ENCODE results near the gene PDILT. TPM values are rescaled to one million over a fixed set of nuclear protein-coding genes. Genes with fewer than 3 reads are reported as not detected.
A peak's percentile ranks its signal among the peaks of the same experiment; 100 is the strongest.

The PDILT gene
- total RNA-seq, 1 donor from 2014 or later, result not detected

DNA sequence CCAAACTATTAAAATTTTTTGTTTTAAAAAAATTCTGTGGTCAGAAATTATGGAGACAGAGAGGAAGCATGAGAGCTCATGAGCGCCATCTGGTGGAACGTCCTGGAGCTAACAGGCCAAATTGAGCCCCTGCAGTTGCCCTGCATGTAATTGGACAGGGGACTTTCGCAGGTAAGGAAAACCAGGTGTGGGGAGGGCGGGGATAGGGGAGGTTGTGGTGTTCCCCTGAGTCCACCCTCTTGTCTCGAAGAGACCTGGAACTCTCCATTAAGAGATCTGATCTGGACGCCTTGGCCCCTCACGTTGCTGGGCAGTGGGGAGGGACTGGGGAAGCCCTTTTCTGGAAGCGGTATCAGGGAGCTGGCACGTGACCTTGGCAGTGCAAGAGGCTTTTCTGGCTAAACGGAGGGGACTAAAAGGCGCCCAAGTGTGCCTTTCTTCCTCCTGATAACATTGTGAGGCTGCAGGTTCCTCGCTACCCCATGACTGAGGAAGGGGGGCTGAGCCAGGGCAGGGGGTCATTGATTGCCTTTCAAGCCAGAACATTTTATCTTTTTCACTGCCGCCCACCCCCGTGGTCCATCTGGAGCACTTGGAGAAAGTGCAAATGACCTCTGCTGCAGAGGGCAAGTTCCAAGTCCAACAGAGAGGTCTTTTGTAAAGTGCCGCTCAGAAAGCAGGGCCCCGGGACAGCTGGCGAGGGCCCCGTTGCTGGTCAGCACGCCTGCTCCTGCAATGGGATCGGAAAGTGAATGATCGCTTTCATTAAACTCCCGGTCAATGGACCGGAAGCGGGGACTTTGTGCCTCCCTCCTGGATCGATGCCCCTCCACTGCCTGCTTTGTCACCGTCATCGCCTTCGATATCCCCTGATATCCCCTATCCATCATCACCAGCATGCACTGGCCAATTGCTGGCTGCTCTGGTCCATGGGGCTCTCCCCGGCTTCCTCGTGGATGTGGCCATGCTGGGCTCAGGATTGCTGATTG, 18.4 kb downstream of the PDILT start:
- Mint-ChIP-seq H3K36me3 (no peaks in the 10 kb centered on the region), H3K27ac (no peak overlapping the region), H3K9me3 (no peaks in the 10 kb centered on the region), H3K4me1 (no peaks in the 10 kb centered on the region), H3K27me3 (ENCODE audit: low read depth) (peaks cover 24% of the 10 kb centered on the region), H3K4me3 (no peak overlapping the region)
- DNase-seq (ENCODE audit: low spot score in 2 of 2, unreplicated experiment in 2 of 2), result peak; percentile 54 to 77
- TF ChIP-seq, protein P1, sequence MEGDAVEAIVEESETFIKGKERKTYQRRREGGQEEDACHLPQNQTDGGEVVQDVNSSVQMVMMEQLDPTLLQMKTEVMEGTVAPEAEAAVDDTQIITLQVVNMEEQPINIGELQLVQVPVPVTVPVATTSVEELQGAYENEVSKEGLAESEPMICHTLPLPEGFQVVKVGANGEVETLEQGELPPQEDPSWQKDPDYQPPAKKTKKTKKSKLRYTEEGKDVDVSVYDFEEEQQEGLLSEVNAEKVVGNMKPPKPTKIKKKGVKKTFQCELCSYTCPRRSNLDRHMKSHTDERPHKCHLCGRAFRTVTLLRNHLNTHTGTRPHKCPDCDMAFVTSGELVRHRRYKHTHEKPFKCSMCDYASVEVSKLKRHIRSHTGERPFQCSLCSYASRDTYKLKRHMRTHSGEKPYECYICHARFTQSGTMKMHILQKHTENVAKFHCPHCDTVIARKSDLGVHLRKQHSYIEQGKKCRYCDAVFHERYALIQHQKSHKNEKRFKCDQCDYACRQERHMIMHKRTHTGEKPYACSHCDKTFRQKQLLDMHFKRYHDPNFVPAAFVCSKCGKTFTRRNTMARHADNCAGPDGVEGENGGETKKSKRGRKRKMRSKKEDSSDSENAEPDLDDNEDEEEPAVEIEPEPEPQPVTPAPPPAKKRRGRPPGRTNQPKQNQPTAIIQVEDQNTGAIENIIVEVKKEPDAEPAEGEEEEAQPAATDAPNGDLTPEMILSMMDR (IDR thresholded peaks at IDR 0.05; ENCODE audit: unreplicated experiment), result peak; percentile 91

DNA sequence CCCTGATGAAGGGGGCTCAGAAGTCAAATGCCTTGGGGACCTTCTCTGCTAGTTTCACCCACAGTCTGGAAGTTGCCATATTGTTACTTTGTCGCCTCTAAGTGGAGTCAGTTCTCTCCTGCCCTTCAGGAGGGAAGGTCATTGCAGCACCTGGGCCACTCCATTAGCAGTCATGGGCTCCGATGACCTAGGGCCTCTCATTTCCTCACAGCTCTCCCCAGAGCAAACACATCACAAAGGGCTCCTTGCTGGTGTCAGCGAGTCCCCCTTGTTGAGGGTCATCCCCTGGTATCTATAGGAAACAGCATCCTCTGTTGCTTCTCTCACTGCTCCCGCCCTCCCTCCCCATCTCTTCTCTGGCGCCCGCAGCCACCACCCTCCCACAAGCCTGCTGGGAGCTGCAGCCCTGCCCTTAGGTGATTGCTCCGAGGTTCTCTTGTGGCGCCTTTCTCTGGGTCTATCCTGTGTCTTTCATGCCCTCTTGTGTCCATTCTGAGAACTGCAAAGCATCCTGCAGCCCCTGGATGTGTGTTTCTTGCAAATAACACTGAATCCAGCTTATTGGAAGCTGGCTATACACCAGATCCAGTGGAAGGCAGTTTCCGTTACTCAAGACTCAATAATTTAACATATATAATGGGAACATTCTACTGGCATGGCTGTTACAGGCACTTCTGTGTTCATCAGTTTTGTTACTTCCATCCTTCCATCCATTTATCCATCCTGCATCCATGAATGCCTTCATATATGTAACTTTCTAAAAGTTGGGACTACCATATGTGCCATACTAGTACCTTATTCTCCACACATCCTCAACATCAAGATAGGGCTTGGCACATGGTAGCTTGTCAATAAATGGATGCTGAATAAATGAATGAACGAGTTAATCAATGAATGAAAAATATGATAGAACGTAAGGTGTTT, 21.2 kb downstream of the PDILT start:
- TF ChIP-seq, protein P1 (IDR thresholded peaks at IDR 0.05; ENCODE audit: unreplicated experiment), result peak; percentile 65
- no peak overlapping the region for H3K4me3 Mint-ChIP-seq
- H3K9me3 Mint-ChIP-seq, result no peaks in the 10 kb centered on the region
- H3K27ac Mint-ChIP-seq, result no peak overlapping the region
- no peaks in the 10 kb centered on the region for H3K36me3 Mint-ChIP-seq
- peak in 1 of 2 experiments; percentile 71 for DNase-seq (ENCODE audit: low spot score in 2 of 2, unreplicated experiment in 2 of 2)
- H3K4me1 Mint-ChIP-seq, result no peaks in the 10 kb centered on the region
- peaks cover 38% of the 10 kb centered on the region for H3K27me3 Mint-ChIP-seq (ENCODE audit: low read depth)

DNA sequence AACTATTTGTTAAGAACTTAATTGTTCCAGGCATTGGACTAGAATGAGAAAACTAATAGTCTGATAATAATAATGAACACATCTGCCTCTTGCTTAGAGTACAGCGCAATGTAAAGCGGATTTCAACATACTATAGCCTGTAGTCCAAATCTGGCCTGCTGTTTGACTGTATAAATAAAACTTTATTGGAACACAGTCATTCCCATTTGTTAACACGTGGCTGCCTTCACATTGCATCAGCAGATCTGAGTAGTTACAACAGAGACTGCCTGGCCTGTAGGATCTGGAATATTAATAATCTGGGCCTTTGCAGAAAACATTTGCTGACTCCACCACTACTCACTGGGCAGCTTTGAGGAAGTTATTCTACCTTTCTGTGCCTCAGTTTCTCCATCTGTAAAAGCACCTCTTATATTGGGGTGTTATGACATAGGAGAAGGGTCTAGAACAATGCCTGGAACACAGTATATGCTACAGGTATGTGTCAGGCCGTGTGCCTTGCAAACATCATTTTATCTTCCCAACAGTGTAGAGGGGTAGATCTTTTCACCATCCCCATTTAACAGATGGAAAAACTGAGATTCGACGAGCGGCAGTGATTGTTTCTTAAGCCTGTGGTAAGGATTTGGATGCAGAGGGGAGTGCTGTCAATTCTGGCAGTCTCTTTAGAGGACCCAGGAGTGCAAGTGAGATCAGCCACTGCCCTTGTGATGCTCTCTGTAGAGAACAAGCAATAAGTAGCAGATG, 22.2 kb downstream of the PDILT start:
- Mint-ChIP-seq H3K36me3 (no peaks in the 10 kb centered on the region), H3K27ac (no peak overlapping the region), H3K9me3 (no peaks in the 10 kb centered on the region), H3K27me3 (ENCODE audit: low read depth) (peaks cover 33% of the 10 kb centered on the region), H3K4me3 (no peak overlapping the region), H3K4me1 (no peaks in the 10 kb centered on the region)
- DNase-seq (ENCODE audit: low spot score in 2 of 2, unreplicated experiment in 2 of 2), result no peak
- TF ChIP-seq, protein P1 (IDR thresholded peaks at IDR 0.05; ENCODE audit: unreplicated experiment), result no peak

DNA sequence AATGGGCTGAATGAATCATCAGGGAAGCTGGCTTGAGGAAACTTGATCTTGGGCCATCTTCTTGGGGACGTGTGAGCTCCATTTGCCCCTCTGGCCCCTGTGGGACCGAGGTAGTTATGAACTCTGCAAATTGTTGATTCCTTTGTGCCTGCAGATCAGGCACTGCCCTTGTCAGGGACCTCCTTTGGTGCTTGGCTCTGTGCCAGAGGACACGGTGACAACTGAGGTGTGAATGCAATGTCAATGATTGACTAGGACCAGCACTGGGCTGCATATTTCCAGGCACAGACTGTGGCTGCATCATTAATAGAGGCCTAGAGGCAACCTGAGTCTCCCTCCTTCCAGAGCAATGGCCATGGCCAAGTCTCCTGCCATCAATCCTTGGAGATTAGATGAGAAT, 23.8 kb downstream of the PDILT start:
- TF ChIP-seq, protein P1 (IDR thresholded peaks at IDR 0.05; ENCODE audit: unreplicated experiment), result no peak
- DNase-seq (ENCODE audit: low spot score in 2 of 2, unreplicated experiment in 2 of 2), result no peak
- no peak overlapping the region for H3K4me3 Mint-ChIP-seq
- no peaks in the 10 kb centered on the region for H3K9me3 Mint-ChIP-seq
- H3K27ac Mint-ChIP-seq, result no peak overlapping the region
- H3K4me1 Mint-ChIP-seq, result no peaks in the 10 kb centered on the region
- H3K36me3 Mint-ChIP-seq, result no peaks in the 10 kb centered on the region
- H3K27me3 Mint-ChIP-seq (ENCODE audit: low read depth), result peaks cover 30% of the 10 kb centered on the region

DNA sequence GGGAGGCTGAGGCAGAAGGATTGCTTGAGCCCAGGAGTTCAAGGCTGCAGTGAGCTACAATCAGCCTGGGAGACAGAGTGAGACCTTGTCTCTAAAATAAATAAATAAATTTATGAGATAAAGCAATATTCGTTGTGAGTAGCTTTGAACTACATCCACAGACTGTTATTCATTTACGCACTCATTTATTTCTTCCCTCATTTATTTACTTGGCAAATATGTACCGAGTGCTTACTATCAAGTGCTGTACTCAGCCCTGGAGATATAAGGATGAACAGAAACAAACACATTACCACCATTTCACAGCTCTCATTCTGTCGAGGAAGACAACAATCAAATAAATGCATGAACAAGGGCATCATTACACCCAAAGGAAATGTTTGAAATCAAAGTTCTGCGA, 27.4 kb downstream of the PDILT start:
- peaks cover 42% of the 10 kb centered on the region for H3K27me3 Mint-ChIP-seq (ENCODE audit: low read depth)
- no peaks in the 10 kb centered on the region for H3K4me1 Mint-ChIP-seq
- no peak overlapping the region for H3K27ac Mint-ChIP-seq
- TF ChIP-seq, protein P1 (IDR thresholded peaks at IDR 0.05; ENCODE audit: unreplicated experiment), result no peak
- H3K4me3 Mint-ChIP-seq, result no peak overlapping the region
- DNase-seq (ENCODE audit: low spot score in 2 of 2, unreplicated experiment in 2 of 2), result no peak
- no peaks in the 10 kb centered on the region for H3K36me3 Mint-ChIP-seq
- H3K9me3 Mint-ChIP-seq, result no peaks in the 10 kb centered on the region

Measured in mesothelial cell of epicardium (in vitro differentiated cells).